ENCODE data around the gene ACER2.

The ACER2 gene

GRCh38 chr9:19423163-19423562 is 14.4 kb downstream of the ACER2 start:
- Histone ChIP-seq H3K9me3 (ENCODE audit: control insufficient read depth, insufficient read depth, low read length) (no peaks in the 10 kb centered on the region), H3K9me2 (replicated peaks; ENCODE audit: control insufficient read depth, low read length) (no peaks in the 10 kb centered on the region), H3K36me3 (ENCODE audit: control insufficient read depth, low read length) (no peaks in the 10 kb centered on the region), H3K4me3 (ENCODE audit: low read length) (no peak overlapping the region), H3K4me2 (ENCODE audit: low read length) (no peak overlapping the region), H3K4me1 (ENCODE audit: control insufficient read depth, low read length) (no peaks in the 10 kb centered on the region), H4K20me1 (ENCODE audit: control insufficient read depth, insufficient read depth, low read depth, low read length) (no peaks in the 10 kb centered on the region), H3K27ac (ENCODE audit: low read depth, low read length) (no peak overlapping the region), H3K79me2 (ENCODE audit: control insufficient read depth, low read length) (no peaks in the 10 kb centered on the region), H3K27me3 (ENCODE audit: control insufficient read depth, low read length) (peaks cover 7% of the 10 kb centered on the region; the same call in 1 of the 2 replicates), H3F3A (ENCODE audit: control insufficient read depth, insufficient read depth) (no peaks in the 10 kb centered on the region)
- no peak for TF ChIP-seq CTCF (IDR thresholded peaks at IDR 0.05; ENCODE audit: low read depth, low read length, poor library complexity, severe bottlenecking)
- no peak for TF ChIP-seq EZH2phosphoT487 (IDR thresholded peaks at IDR 0.05; ENCODE audit: borderline replicate concordance, low read length)

- no peak overlapping the region for H3K4me3 ChIP-seq (ENCODE audit: low read length)
- H3K27ac ChIP-seq (ENCODE audit: low read depth, low read length): no peak overlapping the region
- H3K4me2 ChIP-seq (ENCODE audit: low read length): no peak overlapping the region
- H3K79me2 ChIP-seq (ENCODE audit: control insufficient read depth, low read length): no peaks in the 10 kb centered on the region
- no peaks in the 10 kb centered on the region for H3K36me3 ChIP-seq (ENCODE audit: control insufficient read depth, low read length)
- H3K27me3 ChIP-seq (ENCODE audit: control insufficient read depth, low read length): peaks cover 7% of the 10 kb centered on the region; the same call in 1 of the 2 replicates
- H4K20me1 ChIP-seq (ENCODE audit: control insufficient read depth, insufficient read depth, low read depth, low read length): no peaks in the 10 kb centered on the region
- H3F3A ChIP-seq (ENCODE audit: control insufficient read depth, insufficient read depth): no peaks in the 10 kb centered on the region
- TF ChIP-seq EZH2phosphoT487 (IDR thresholded peaks at IDR 0.05; ENCODE audit: borderline replicate concordance, low read length) (no peak), CTCF (IDR thresholded peaks at IDR 0.05; ENCODE audit: low read depth, low read length, poor library complexity, severe bottlenecking) (no peak)
- H3K9me3 ChIP-seq (ENCODE audit: control insufficient read depth, insufficient read depth, low read length): no peaks in the 10 kb centered on the region
- no peaks in the 10 kb centered on the region for H3K9me2 ChIP-seq (replicated peaks; ENCODE audit: control insufficient read depth, low read length)
- H3K4me1 ChIP-seq (ENCODE audit: control insufficient read depth, low read length): no peaks in the 10 kb centered on the region
These were observed 15.5 kb downstream of the ACER2 start for GRCh38 chr9:19424176-19424779.

DNA sequence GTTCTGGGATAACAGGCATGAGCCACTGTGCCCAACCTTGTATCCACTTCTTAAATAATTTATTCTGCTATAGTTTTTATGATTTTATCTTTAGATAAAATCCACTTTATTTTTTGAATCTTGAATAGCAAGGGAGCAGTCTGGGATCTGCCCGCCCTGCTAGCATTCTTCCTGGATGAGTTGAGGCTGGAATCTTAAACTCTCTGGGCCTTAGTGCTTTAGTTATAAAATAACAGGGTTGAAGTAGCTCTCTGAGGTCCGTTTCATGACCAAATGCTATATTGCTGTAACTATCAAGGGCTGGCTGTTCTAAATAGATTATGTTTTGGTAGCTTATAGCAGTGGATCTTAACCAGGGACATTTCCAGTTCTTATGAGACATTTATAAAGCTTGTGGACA is 20.8 kb downstream of the ACER2 start:
- H3K4me3 ChIP-seq (ENCODE audit: low read length): no peak overlapping the region

More for the DNA sequence above, 20.8 kb downstream of the ACER2 start:
- no peaks in the 10 kb centered on the region for H3F3A ChIP-seq (ENCODE audit: control insufficient read depth, insufficient read depth)
- no peaks in the 10 kb centered on the region for H3K4me1 ChIP-seq (ENCODE audit: control insufficient read depth, low read length)
- H3K27ac ChIP-seq (ENCODE audit: low read depth, low read length): no peak overlapping the region
- no peaks in the 10 kb centered on the region for H3K9me3 ChIP-seq (ENCODE audit: control insufficient read depth, insufficient read depth, low read length)
- no peaks in the 10 kb centered on the region for H3K9me2 ChIP-seq (replicated peaks; ENCODE audit: control insufficient read depth, low read length)
- H3K36me3 ChIP-seq (ENCODE audit: control insufficient read depth, low read length): no peaks in the 10 kb centered on the region
- no peak for TF ChIP-seq EZH2phosphoT487 (IDR thresholded peaks at IDR 0.05; ENCODE audit: borderline replicate concordance, low read length)
- TF ChIP-seq CTCF (IDR thresholded peaks at IDR 0.05; ENCODE audit: low read depth, low read length, poor library complexity, severe bottlenecking): no peak
- H3K27me3 ChIP-seq (ENCODE audit: control insufficient read depth, low read length): no peaks in the 10 kb centered on the region
- no peaks in the 10 kb centered on the region for H4K20me1 ChIP-seq (ENCODE audit: control insufficient read depth, insufficient read depth, low read depth, low read length)
- no peaks in the 10 kb centered on the region for H3K79me2 ChIP-seq (ENCODE audit: control insufficient read depth, low read length)
- no peak overlapping the region for H3K4me2 ChIP-seq (ENCODE audit: low read length)

Data from DOHH2 (cell line).